Stimulated activated CD4-positive, alpha-beta T cell treated with anti-CD3 and anti-CD28 coated beads, Interleukin-12 subunit alpha, Interleukin-12 subunit beta, amount 100 ng/mL, for 4 hours (primary cell): Measurements from ENCODE around the gene AUTS2.

Source experiments
- DNase-seq: peaks from one replicate; pipeline ENCODE4 v3.0.0-alpha.2; 2020

The AUTS2 gene

DNA sequence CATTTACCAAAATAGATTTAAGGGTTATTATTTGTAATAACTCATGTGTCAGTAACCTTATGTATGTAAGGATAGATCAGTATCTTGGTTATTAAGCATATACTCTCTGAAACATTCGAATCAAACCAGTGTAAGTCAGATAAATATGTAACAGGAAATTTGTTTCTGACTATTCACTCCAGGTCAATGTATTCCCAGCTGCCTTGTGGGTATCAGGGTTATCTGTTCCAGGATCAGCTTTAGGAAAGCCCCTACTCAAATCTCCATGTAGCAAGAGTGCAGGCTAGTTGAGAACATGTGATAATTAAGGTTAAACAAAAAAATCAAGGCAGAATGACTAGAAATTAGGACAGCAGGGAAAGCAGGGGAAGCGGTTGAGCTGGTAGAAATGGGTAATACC is 201.7 kb downstream of the AUTS2 start:
- no peak for DNase-seq

DNA sequence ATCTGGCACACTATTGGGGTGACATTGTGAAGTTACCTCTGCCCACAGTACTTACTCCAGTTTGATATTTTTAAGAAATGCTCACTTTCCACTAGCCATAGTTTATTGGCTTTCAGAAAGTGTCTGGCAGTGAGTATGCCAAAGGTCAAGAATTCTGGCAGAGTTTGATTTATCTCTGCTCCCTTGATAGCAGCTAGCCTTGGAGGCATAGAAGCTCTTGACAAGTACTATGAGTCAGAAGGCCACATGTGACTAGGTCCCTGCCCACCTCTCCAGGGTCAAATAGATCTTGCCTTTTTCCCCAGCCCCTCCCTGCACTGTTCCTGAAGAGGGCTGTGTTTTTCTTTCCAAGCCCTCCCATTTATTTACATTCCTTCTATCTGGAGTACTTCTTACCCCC is 202.2 kb downstream of the AUTS2 start:
- no peak for DNase-seq

DNA sequence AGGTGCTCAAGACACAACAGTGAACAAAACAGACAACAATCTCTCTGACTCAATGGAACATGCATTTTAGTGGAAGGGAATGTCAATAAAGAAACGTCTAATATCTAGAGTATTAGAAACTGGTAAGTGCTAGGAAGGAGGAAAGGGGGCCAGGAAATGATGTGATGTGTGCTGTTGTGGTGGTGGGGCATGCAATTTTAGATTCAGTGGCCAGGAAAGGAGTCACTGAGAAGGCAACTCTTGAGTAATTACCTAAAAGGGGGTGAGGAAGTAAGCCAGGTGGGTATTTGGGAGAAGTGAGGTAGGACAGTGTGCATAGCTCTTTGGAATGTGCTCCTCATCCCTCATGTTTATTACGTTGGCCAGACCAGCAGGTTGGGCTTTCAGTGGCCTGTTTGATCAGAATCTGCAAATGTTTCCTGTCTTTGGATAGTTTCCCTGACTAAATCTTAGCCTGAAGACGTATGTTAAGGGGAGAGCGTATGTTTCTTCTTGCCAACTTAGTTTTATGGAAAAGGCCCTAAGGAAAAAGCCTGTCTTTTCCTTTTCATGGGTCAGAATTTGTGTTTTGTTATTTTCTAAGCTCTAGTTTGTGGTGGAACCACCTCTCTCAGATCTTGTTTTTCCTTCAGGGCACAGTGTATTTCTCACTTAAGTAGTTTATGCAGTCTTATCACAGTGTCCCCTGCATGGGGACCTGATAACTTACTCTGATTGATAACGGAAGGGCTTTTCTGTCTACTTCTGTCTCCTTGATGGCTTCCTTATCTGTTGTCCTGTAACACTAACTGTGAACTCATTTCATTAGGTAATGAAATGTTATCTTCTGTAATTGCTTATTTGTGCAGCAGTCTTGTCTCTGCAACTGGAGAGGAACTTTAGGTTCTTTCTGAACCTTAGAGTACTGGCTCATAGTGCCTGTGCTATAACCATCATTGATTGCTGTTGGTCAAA is 203.7 kb downstream of the AUTS2 start:
- DNase-seq = no peak

DNA sequence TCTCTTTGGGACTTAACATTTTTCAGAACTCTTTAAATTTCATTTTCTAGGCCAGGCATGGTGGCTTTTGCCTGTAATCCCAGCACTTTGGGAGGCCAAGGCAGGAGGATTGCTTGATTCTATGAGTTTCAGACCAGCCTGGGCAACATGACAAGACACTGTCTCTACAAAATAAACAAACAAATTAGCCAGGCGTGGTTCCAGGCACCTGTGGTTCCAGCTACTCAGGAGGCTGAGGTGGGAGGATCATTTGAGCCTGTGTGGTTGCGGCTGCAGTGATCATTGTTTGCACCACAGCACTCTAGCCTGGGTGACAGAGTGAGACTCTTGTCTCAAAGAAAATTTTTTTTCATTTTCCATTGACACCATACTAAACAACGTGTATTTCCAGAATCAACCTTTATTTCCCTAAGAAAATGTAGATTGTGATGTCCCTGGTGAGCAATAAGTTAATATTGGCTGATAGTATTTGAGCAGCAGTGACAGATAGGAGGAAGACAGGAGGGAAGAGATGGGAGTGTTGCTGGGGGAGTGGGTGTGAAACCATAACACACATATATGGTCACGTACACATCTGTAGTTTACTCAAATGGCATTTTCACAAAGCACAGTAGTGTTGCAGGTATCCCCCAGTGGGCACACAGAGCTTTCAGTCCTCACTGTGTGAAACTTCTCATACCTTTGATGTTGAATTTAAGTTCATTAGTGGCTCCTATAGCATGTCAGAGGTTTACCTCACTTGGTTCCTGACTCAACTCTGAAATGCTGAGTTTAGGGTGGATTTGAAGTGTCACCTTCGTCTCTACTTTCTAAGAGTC is 205.6 kb downstream of the AUTS2 start:
- no peak for DNase-seq

DNA sequence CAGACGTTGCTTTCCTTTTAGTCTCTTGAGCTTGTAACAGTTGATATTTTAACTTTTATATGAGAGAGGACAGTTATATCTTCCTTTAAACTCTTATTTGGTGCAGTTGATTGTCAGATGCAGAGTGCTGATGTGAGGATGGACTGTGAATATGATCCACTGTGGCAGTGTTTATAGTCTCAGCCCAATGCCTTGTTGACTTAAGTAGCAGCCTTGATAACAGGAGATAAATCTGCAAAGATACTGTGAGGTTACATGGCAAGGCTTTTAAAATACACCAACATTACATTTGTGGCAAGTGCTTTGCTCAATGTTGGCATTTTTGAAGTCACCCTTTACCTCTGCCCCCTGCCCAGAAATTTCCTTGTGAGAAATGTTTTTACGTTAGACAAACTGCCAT is 206.7 kb downstream of the AUTS2 start:
- DNase-seq = no peak

DNA sequence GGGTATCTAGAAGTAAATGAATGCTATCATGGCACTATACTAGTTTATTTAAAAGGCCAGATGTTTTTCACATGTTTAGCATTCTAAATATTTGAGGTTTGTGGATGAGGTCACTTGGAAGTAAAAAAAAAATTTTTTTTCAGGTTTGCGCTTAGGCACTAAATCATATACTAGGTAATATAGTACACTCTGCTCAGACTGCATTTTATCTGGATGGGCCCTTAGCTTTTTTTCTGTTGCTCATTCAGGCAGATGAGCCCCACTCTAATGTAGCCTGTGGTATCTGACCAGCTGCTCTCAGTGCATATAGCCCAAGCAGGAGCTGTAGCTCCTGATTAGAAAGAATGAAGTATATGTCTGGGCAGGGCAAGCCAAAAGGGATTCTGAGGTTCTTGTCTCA is 210.1 kb downstream of the AUTS2 start:
- no peak for DNase-seq

DNA sequence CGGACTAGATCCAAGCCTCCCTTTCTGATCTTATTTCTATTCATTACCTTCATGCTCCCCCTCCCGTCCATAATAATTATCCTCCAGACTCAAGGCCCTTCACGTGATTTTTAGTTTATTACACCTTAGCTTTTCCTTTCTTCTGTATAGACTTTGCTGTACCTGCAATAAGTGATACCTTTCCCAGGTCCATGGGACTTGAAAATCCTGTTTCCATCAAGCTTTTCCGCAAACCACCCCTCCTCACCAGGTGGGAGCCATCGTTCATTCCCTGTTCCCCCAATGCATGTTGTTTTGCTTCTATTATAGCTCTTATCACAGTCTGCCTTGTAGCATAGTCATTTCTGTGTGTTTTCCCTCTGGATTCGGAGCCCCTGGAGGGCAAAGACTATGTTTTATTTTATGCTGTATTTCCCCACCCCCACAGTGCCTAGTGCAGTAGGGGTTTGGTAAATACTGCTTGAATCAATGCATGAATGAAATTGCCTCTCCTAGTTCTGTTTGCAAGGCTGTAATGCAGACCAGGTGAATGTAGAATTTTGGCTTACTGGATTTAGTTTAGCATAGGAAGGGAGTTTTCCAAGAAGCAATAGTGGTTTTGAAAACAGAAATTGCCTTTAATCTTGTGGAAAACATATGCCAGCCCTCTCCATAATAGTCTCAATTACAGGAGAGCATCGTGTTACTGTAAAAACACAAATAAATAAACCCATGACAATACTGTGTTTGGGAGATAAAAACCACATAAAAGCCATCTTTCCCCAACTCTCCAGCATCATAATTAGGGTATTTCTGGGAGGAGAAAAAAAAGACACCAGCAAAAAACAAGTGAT is 213.4 kb downstream of the AUTS2 start:
- no peak for DNase-seq

DNA sequence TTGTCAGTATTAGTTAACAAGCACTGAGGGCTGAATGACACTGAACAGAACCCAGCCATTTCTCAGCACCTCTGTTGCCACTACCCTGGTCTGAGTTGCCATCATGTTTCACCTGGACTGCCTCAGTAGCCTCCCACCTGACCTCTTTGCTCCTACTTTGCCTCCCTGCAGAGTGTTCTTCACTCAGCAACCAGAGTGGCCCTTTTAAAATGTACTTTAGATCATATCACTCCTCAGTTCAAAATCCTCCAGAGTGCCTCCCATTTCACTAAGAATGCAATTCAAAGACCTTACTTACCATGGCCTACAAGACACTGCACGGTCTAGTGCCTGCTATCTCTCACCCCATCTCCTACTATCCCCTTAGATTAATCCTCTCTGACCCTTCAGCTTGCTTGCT is 214.5 kb downstream of the AUTS2 start:
- no peak for DNase-seq

DNA sequence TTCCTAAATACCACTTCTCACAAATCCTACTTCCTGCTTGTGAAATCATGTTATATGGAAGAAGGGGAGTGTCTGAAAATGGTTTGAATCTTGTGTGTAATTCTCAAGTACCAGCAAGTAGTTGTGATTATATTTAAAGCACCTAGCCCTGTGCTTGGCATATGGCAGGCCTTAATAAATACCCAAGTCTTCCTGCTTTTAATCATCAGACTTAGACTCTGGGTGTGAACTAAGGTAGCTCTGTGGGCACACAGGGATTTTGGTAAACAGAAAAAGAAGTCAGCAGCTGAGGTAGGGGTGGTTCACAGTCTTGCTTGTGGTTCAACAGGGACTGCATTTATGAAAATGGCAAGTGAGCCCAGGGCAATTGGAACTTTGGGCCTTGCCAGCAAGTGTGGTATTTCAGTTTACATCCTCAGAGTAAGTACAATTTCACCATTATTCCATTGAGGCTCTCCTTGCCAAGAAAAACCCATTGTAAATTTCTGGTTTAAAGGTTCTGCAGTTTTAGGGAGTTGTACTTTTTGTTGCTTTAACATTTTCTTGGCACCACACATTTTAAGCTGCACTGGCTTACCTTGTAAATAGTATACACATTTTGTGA is 215.5 kb downstream of the AUTS2 start:
- DNase-seq = no peak

DNA sequence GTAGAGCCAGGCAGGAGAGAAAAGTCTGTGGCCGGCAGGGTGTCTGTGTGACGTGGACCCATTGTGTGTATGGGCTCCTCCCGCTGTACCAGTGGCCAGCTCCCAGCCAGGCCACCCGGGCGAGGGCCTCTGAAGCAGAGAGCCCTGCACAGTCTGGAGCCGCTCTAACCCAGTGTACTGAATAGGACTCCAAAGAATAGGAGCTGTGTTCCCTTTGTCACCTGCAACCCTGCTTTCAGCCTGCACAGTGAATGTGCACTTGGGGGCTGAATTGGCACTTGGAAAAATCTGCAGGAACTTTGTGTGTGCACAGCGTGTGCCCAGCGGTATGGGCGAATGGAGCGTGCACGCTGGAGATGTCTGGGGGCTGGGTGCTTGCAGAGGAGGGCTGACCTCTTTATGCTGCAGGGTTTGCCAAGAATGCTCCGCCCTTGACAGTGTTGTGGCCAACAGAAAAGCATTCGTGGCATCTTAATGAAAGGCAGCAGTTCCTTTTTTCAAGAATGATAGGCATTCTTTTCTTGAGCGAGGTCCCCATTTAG is 216.2 kb downstream of the AUTS2 start:
- no peak for DNase-seq

DNA sequence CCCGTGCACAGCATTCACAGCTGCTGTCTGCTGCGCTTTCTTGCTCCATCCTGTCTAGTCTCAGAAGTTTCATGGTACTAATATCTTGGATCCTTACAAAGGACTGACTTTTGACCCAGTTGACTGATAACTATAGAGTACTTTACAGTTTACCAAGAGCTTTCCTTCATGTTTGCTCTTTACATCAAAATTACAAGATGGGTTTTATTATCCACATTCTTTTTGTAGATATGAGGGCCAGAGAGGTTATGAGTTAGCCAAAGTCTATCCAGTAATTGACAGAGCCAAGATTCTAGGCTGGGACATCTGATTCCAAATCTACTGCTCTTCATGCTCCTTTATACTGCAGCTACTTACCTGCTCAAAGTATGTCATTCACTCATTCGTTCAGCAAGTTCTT is 218.2 kb downstream of the AUTS2 start:
- DNase-seq = no peak

DNA sequence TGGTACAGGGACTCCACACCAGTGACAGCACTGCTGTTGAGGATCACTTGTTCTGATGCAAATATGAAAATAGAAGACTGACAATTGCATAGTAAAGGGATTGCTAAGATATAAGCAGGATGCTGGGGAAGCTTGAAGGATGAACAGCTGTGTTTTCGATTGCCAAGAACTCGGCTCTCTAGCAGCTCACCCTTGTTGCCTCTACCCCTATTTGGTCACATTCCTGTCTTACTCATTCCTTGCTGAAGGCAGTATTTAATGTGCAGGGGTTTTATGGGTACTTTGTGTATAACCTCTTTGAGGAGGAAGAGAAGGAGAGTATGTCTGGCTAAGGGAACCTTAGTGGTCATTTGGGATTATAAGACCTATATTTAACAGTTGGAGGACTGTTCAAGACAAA is 218.8 kb downstream of the AUTS2 start:
- DNase-seq = no peak

DNA sequence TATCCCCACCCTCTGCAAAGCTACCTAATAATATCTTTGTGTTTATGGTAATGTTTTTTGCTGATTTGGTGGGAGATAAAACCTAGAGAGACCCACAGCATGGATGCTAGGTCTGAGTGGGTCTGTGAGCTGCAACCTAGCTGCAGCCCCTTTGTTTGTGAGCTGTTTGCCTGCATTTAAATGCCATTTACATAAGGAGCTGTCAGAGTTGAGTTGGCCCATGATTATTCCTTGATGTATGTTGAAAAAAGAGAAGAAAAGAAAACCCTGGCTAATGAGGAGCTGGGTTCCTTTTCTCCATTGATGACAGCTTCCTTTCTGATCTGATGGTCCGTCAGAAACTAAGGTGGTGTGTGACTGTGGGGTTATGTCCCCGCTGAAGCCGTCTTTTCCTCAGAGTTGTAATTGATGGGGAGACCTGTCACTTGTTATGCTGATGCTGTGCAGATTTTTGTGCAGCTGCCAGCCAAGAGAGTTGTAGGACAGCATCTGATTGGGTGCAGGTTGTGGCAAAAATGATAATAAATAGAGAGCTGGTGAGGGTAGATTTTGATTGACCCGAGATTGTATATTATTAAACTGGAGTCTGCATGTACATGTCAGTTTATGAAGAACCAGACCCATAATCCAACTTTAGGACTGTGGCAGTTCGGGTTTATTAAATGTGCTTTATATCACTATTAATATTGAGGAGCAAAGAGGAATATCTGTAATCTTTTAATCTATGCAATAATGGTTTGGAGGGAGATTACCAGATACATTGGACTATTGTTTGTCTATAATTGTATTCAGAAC is 219.8 kb downstream of the AUTS2 start:
- no peak for DNase-seq

DNA sequence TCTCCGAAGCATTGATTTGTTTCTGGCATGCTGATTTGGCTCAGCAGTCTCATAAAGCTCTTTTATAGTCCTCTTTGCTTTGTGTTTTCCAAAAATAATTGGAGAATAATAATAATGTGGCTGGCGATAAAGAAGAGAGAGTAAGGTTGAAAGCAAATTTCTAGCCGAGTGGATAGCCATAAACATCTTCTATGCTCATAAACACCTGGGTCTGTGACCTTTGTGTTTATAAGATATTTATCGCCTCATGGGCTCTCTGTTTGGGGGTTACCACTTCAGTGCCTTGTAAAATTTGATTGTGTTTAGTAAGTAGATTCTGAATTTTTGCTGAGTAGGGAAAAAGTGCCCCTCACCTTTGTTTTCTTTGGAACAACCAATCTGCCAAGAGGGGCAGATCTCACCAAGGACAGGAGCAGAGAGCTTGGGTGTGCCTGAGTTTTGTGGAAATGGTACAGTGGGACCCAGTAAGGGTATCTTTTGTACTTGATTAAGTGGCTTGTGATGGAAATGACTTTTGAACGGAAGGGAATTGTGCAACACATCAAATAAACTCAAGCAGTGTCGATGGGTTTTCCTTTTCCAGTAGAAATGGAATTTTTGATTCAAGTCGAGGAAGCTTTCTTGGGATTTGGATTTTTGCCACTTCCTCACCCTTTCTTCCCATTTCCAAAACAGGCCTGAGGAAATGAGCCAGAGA is 220.5 kb downstream of the AUTS2 start:
- no peak for DNase-seq

DNA sequence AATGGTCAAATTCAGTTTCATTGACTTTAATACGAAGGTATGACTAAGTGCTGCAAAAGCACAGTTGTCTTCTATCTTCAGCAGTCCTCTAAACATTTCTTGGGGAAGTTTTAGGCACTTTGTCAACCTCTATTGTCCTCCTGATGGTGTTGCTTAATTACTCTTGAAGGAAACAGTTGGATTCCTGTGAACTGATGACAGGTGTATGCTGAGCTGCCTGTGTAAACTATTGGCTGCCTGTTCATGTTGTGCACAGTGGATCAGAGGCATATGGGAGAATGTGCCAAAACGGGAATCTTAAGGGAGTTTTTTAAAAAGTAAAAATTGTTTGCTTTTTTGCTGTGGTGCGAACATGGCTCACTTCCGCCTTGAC is 221.0 kb downstream of the AUTS2 start:
- DNase-seq = no peak

DNA sequence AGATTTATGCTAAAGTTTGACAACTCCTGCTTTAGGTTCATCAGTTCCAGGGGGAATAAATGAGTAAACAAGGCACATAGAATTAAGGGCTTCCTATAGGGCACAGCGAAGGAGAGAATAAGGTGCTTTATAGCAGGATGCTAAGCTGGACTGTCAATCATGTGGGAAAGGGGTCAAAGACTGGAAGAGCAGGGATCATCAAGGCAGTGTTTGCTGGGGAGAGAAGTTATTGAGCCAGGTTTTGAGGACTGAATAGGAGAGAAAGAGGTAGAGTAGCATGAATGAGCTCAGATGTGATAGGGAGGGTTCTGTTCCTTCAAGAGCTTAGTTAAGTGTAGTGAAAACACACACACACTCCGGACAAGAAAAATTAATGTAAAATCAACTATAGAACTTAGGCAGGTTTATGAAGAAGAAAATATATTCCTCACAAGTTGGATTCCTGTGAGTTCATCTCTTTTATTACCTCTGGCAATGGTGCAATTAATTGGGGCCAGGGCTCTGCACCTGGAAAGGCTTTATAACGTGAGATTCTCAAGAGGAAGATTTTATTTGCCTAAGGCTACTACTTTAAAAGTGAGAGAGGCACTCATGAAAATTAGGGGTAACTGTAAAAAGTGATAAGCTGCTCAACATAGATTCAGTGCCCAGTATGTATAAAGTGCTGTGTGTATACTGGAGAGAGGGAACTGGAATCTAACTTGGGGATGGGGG is 222.4 kb downstream of the AUTS2 start:
- no peak for DNase-seq

DNA sequence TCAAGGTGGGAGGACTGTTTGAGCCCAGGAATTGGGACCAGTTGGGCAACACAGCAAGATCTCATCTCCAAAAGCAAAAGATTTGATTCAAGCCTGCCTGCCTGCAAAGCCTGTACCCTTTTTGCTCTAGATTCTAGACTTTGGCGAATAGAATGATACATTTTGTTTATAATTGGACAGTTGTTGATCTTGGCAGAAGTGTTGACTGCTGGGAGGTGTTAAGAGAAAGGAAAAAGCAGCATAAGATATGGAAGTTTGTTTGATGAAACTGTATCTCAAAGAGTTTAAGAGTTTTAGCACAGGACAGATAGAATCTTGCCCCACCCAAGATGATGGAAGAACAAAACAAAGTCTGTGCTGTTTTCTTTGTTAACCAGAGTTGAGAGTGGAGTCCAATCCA is 224.1 kb downstream of the AUTS2 start:
- no peak for DNase-seq

DNA sequence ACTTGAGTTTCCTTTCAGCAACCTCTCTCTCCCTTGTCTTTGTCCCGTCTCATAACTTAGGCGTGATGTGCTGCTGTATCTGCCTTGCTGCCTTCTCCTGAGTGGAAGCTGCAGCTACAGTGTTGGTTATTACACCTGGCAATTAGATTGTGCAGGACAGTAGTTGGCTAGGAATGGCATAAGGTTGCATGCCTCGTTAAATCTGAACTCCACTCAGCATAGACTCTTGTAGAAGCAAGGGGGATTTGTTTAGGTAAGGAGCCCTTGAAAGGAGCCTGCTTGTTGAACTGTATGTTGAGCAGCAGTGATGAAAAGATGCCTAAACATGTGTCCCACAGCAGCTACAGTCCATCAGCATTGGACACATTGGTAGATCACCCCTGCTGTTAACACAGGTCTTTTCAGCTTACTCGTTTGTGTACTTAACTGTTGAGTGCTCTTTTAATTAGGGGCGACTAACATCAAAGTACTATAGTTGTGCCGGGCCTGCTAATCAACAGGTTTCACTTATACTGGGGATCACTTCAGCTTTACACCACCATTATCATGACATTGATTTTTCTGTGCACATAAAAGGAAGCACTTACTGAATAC is 225.0 kb downstream of the AUTS2 start:
- DNase-seq = no peak

DNA sequence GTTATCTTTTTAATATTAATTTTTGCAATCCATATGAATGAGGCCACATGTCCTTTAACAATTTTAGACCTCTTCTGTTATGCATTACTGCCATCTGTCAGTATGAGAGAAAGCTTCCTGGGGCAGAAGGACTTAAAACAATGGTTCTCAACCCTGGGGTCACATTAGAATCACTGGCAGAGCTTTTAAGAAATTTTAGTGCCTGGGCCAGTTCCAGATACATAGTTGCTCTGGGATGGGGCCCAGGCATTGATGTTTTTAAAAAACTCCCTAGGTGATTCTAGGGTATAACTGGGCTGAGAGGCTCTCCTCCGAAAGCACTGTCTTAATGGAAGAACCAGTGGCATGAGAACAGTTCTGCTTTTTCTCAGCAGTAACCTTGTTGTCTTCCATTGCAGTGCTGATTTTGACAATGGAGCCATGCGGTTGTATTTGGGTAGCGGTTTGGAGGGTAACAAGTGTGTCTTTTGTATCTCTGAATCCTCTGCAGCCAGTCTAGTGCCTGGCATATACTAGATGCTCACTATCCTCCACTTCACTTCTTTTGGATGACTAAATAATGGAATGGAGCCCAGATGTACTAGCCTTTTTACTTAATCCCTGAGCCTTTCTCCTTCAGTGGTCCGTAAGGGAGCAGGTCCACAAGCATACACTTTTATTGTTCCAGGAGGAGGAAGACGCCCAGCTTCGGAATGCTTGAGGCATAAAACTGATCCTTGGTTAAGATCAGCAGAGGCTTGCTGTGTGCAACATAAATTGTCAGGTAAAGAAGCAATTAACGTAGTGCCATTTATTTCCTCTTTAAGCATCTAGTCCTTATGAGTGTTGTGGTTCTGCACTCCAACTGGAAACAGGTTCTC is 227.1 kb downstream of the AUTS2 start:
- no peak for DNase-seq
